Osteocyte (in vitro differentiated cells): ENCODE data around the gene CATSPERD. TPM values are rescaled to one million over a fixed set of nuclear protein-coding genes. Genes with fewer than 3 reads are reported as not detected.

Source experiments
- DNase-seq: peaks from one replicate; pipeline ENCODE4 v3.0.0; 2021; ENCODE audit warnings: mixed read lengths; ENCODE audit not compliant: unreplicated experiment; ENCODE audit errors: extremely low spot score
- H3K27ac Mint-ChIP-seq: one replicate; pipeline ENCODE4 v1.8.0; 2021; ENCODE audit warnings: mild to moderate bottlenecking, mixed read lengths; ENCODE audit not compliant: unreplicated experiment
- H3K27me3 Mint-ChIP-seq: one replicate; pipeline ENCODE4 v1.8.0; 2021; ENCODE audit warnings: mixed read lengths; ENCODE audit not compliant: unreplicated experiment
- H3K36me3 Mint-ChIP-seq: one replicate; pipeline ENCODE4 v1.8.0; 2021; ENCODE audit warnings: mixed read lengths; ENCODE audit not compliant: unreplicated experiment
- H3K4me1 Mint-ChIP-seq: one replicate; pipeline ENCODE4 v1.8.0; 2021; ENCODE audit warnings: mixed read lengths; ENCODE audit not compliant: unreplicated experiment
- H3K4me3 Mint-ChIP-seq: one replicate; pipeline ENCODE4 v1.8.0; 2021; ENCODE audit warnings: mild to moderate bottlenecking, moderate library complexity, mixed read lengths; ENCODE audit not compliant: unreplicated experiment
- H3K9me3 Mint-ChIP-seq: one replicate; pipeline ENCODE4 v1.8.0; 2021; ENCODE audit warnings: mixed read lengths; ENCODE audit not compliant: unreplicated experiment
- CTCF ChIP-seq: fragments of 200-600 bp; sonication (generic); IDR thresholded peaks from 2 replicates; pipeline ENCODE4 v1.5.0; 2021; ENCODE audit warnings: antibody characterized with exemption, mild to moderate bottlenecking, moderate library complexity
- total RNA-seq: library from RNA; stranded (reverse); gene quantifications from 2 replicates; pipeline ENCODE4 v1.2.1, GENCODE V29; 2021

The CATSPERD gene
- total RNA-seq, 1 donor from 2014 or later: not detected

- Mint-ChIP-seq H3K9me3 (no peaks in the 10 kb centered on the region), H3K4me1 (peaks cover 8% of the 10 kb centered on the region), H3K36me3 (no peaks in the 10 kb centered on the region), H3K27ac (peak overlapping the region; percentile 44), H3K27me3 (no peaks in the 10 kb centered on the region), H3K4me3 (peak overlapping the region; percentile 78)
- no peak for DNase-seq
- no peak for TF ChIP-seq CTCF
Observed at GRCh38 chr19:5826531-5827341, 106.3 kb downstream of the CATSPERD start.

- TF ChIP-seq CTCF: no peak
- Mint-ChIP-seq H3K4me1 (peaks cover 8% of the 10 kb centered on the region), H3K9me3 (no peaks in the 10 kb centered on the region), H3K36me3 (no peaks in the 10 kb centered on the region), H3K27me3 (no peaks in the 10 kb centered on the region), H3K4me3 (peak overlapping the region; percentile 78), H3K27ac (peak overlapping the region; percentile 44)
- DNase-seq: no peak
Observed at GRCh38 chr19:5827342-5827890, 107.0 kb downstream of the CATSPERD start.

GRCh38 chr19:5827891-5828660 lies 107.6 kb downstream of the CATSPERD start:
- no peaks in the 10 kb centered on the region for H3K27me3 Mint-ChIP-seq
- H3K4me3 Mint-ChIP-seq: peak overlapping the region; percentile 98
- H3K36me3 Mint-ChIP-seq: no peaks in the 10 kb centered on the region
- no peak for TF ChIP-seq CTCF
- H3K9me3 Mint-ChIP-seq: no peaks in the 10 kb centered on the region
- peaks cover 8% of the 10 kb centered on the region for H3K4me1 Mint-ChIP-seq
- peak overlapping the region; percentile 98 for H3K27ac Mint-ChIP-seq
- DNase-seq: peak; percentile 99

Other genes starting within 250 kb of the CATSPERD start
- 13.5 and 16.4 TPM in 2 replicates for gene TINCR, start 152.7 kb upstream of the CATSPERD start, total RNA-seq
- 79.9 and 91.9 TPM in 2 replicates for gene SAFB2, start 97.9 kb upstream of the CATSPERD start, total RNA-seq
- 88.2 and 97.1 TPM in 2 replicates for gene SAFB, start 97.6 kb upstream of the CATSPERD start, total RNA-seq
- gene MICOS13, start 40.1 kb upstream of the CATSPERD start, total RNA-seq: 59.1 and 60.7 TPM in 2 replicates
- 9.7 and 10.7 TPM in 2 replicates for gene HSD11B1L, start 39.6 kb upstream of the CATSPERD start, total RNA-seq
- 716 and 728 TPM in 2 replicates for gene RPL36, start 30.3 kb upstream of the CATSPERD start, total RNA-seq
- 90.3 and 93.9 TPM in 2 replicates for gene LONP1, start 491 bp upstream of the CATSPERD start, total RNA-seq
- 2.0 and 3.1 TPM in 2 replicates for gene PRR22, start 64.1 kb downstream of the CATSPERD start, total RNA-seq
- gene DUS3L, start 70.5 kb downstream of the CATSPERD start, total RNA-seq: 29.0 and 30.9 TPM in 2 replicates
- gene NRTN, start 84.4 kb downstream of the CATSPERD start, total RNA-seq: 0.40 TPM in 1 of 2 replicates, not detected in the other
- not detected in 2 replicates for gene FUT6, start 119.1 kb downstream of the CATSPERD start, total RNA-seq
- gene FUT3, start 130.8 kb downstream of the CATSPERD start, total RNA-seq: not detected in 2 replicates
- not detected in 2 replicates for gene FUT5, start 149.9 kb downstream of the CATSPERD start, total RNA-seq
- 253 and 259 TPM in 2 replicates for gene NDUFA11, start 183.2 kb downstream of the CATSPERD start, total RNA-seq
- gene VMAC, start 184.2 kb downstream of the CATSPERD start, total RNA-seq: 10.0 and 10.7 TPM in 2 replicates
- gene CAPS, start 193.6 kb downstream of the CATSPERD start, total RNA-seq: 14.4 and 15.6 TPM in 2 replicates